HG03139 (cell line): ENCODE results near the gene GRIK3.

ENCODE experiments used
- ATAC-seq: cut with Tn5 transposase; IDR thresholded peaks from one replicate; pipeline ENCODE4 v1.9.1; 2021; ENCODE audit not compliant: unreplicated experiment

The GRIK3 gene

DNA sequence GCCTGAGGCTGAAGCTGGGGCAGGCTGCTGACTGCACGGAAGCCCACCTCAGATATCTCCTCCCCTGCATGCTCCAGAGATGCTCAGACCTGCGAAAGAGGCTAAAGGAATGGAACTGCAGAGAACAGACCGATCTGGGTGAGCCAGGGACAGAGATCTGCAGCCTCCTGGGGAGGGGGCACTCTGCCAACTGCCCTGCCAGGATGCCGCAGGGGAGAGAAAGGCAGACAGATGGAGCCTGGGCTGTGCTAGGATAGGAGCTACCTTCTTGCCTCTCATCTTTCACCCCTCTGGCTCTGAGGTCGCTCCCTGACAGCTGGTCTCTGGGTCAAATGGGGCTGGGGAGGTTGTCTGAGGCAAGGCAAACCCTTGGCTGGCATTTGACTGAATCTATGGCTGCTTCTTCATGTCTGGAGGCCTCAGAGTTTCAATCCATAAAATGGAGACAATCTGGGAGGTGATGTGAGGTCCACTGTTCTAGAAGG, 238.2 kb downstream of the GRIK3 start:
- ATAC-seq: no peak

DNA sequence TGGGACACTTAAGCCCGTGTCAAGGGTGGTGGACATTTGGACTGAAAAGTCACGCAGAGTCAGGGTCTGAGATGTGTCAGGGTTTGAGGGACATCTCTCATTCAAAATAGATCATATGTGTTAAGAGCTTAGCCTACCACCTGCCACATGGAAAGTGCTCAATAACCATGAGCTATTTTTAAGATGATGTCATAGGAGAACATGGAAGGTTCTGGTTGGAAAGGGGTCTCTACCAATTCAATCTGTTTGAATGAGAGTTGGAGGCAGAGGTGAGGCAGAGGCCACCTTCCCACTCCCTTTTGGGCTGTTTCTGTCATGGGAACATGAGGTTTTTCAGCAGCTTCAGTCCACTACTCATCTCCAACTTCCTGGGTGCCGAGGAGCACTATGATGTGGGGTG, 239.9 kb downstream of the GRIK3 start:
- no peak for ATAC-seq

DNA sequence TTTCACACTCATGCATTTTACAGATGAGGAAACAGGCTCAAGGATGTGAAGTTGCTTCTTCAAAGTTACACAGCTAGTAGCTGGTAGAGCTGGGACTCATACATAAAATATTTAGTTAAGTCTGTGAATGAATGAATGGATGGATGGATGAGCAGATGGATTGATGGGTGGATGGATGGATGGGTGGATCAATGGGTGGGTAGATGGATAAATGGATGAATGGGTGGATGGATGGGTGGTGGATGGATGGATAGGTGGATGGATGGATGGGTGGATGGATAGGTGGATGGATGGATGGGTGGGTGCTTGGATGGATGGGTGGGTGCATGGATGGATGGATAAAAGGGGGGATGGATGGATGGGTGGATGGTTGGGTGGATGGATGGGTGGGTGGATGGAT, 240.9 kb downstream of the GRIK3 start:
- ATAC-seq: no peak

DNA sequence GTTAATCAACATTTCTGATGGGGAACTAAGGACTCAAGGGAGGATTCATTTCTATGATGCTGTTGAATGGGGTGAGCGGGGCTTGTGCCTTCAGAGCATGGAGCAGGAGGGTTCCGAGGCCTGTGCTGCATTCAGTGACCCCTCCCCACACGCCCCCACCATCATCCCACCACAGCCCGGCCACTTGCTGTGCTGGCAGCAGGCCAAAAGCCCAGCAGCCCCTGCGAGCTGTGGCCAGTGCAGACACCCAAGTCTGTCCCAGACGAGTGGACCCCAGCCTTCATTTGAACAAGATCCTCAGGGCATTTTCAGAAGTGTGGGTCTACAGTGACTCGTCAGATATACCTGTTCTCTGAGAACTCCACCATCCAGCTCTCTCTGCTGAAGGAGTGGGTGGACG, 242.0 kb downstream of the GRIK3 start:
- ATAC-seq: no peak

DNA sequence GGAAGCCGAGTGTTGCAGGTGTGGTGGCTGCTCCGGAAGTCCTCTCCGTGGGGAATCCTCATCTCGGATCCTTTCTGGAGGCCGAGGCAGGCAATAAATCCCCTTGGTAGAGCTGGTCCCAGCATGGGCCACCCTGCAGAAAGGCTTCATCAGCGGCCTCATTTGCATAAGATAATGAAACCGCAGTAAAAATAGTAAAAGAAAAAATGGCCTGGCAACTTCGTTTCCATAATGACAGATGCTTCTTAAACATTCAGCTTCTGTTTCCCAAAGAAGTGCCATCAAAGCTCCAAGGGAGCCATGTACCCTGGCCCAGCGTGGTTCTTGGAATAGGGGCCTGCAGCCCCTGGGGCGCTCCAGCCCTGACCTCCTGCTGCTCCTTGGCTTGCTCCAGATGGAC, 244.1 kb downstream of the GRIK3 start:
- ATAC-seq: no peak

DNA sequence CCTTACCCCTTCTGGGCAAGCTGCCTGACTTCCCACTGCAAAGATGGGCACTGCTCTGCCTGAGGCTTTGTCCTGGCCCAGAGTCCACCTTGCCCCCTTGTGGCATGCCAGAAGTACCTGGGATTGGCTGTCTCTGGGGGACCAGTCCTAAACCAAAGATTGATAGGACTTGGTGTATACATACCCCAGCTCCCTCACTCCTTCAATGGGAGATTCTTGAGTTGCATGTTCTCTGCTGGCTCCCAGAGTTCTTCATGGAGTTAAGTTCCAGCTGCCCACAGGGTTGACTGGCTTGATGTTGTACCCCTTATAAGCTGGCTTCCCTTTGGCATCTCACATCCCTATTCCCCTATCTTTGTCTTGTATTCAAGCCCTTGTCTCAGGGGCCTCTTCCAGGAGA, 244.8 kb downstream of the GRIK3 start:
- ATAC-seq: no peak

DNA sequence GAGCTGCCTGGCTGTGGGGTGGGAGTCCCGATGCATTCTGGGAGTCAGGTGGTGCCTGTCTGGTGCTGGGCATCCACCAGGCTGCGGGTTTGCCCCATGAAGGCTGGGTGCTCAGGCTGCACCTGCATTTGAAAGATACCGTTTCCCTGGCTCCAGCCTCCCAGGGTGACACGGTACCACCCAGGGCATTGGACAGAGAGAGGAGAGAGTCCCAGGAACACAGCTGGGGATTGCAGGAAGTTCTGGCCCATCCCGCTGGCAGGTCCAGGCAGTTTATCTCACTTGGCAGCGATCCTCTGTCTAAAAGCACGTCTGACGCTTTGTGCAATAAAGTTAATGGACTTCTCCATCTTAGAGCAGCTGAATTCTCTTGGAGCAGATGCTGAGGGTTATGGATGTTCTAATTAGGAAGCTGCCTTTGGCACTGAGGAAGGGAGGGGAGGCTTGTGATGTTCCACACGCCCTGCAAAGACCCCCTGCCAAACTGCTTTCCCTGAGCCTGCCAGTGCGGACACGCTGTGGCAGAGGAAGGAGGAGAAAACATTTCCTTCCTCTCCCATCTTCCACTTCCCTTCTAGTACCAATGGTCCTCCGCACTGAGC, 246.9 kb downstream of the GRIK3 start:
- ATAC-seq: no peak

DNA sequence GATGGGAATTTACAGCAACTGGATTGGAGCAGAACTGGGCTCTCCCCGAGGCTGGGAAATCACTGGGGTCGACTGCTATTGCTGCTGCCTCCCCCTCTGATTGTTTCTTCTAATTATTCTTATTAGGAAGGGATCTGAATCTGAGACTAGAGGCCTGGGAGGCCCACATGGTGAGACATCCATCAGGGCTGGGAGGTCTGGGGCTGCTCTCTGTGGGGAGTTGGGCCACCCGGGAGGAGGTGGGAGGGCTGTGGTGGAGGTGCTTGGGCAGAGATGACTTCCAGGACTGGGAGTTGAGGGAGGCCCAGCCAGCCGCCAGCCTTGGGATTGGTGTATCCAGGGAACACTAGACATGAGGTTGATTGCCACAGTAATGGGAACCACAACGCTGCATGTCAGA, 247.9 kb downstream of the GRIK3 start:
- no peak for ATAC-seq

DNA sequence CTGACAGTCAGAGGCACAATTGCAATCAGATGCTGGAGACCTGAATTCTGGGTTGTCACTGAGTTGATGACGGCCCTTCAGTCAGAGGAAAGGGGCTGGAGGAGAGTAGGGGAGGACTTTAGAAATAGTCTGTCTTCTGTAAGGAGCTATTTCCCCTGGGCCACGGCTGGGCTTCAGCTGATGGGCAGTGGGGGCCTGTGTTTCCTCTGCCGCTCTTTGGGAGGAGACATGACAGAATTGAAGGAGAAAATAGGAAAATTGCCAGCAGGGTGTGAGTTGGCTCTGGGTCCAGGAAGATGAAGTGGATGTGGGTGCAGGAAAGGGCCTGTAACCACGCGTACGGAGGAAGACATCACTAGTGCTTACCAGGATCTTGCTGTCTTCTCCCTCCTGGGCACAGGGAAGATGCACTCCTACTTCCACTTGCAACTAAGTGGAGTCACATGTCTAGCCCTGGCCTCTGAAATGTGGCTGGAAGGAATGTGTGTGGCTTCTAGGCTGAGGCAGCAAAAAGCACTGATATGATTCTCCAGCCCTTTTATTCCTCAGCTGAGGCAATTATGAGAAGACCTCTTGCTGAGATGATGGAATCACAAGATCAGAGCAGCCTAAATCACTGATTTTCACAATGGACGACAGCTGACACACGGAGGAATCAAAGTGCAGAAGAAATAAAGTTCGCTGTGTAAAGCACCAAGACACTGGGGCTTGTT, 250.0 kb downstream of the GRIK3 start:
- no peak for ATAC-seq

DNA sequence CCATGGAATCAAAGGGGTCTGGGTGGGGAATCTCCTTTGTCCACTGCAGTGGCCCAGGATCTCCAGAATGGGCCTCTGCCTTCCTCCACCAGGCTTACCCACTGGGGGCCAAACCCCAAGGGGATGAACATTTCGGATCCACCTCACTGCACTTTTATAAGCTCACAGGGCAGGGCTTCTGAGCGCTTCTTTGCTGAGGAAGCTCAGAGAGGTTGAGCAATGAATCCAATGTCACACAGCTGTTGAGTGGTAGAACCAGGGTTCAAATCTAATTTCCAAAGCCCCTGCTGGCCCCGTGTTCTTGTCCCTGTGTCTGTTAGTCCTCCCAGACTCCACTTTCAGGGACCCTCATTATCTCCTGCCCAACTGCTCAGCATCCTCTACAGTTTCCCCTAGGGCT, 250.8 kb downstream of the GRIK3 start:
- no peak for ATAC-seq

DNA sequence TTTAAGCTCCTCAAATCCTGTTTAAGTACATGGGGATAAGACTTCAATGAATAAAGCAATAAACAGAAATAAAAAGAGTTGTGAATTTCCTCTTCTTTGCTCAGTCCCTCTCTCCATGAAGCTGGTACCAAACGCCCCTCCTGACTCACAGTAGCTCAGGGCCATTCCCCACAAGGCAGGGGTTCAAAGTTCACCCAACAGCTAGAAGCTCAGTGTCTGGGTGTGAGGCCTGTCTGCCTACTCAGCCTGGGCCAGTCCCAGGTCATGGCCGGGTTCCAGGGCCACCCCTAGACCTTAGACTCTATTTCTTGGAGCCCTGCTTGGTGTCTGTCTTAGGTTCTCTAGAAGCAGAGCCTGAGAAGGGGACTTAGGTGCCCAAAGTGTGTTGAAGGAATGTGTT, 251.5 kb downstream of the GRIK3 start:
- ATAC-seq: no peak

DNA sequence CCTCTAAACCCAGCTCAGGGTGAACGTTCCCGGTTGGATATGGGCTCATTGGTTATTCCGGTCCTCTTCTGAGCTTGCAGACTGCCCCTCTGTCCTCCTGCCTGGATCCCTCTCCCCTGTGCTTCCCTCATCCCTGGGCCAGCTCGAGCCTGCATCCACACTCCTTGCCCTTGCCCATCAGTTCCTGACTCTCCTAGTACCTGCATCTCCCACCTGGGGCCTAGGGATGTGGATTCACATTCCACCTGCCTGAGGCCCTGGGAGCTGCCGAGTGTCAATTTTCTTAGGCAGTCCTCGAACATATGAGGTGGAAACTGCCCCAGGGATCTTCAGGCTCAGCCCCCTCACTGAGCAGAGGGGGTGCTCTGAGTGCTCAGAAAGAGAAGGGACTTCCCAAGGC, 252.2 kb downstream of the GRIK3 start:
- ATAC-seq: no peak

DNA sequence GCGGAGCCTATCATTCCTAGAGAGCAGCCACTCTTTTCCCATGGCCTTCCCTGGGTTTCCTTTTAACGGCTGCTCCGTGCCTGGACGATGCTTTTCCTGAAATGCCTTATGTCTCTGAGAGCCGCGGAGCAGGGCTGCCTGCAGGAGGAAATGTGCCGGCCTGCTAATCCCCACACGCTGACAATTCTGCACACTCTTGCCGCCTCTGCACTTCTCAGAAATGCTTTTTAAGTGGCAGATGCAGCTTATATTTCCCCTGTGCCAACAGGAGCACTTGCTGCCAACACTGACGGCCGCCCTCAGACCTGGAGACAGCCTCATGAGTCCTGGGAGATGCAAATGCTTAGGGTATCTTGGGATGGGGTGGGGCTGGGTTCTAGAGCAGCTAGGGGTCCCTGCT, 253.2 kb downstream of the GRIK3 start:
- ATAC-seq: no peak

DNA sequence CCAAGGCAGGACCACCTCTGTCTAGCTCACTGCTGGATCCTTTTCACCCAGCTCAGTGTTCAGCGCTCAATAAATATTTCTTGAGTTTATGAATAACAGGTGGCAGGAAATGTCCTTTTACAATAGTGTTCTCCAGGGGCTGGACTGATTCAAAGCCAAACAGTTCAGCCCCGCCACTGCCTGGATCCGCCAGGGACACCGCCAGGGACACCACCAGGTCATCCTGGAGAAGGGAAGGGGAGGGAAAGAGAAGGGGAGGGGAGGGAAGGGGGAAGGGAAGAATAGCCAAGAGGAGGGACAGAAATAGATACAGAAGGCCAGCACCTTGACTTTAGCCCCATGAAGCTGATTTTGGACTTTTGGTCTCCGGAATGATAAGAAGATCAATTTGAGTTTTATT, 255.6 kb downstream of the GRIK3 start:
- no peak for ATAC-seq

DNA sequence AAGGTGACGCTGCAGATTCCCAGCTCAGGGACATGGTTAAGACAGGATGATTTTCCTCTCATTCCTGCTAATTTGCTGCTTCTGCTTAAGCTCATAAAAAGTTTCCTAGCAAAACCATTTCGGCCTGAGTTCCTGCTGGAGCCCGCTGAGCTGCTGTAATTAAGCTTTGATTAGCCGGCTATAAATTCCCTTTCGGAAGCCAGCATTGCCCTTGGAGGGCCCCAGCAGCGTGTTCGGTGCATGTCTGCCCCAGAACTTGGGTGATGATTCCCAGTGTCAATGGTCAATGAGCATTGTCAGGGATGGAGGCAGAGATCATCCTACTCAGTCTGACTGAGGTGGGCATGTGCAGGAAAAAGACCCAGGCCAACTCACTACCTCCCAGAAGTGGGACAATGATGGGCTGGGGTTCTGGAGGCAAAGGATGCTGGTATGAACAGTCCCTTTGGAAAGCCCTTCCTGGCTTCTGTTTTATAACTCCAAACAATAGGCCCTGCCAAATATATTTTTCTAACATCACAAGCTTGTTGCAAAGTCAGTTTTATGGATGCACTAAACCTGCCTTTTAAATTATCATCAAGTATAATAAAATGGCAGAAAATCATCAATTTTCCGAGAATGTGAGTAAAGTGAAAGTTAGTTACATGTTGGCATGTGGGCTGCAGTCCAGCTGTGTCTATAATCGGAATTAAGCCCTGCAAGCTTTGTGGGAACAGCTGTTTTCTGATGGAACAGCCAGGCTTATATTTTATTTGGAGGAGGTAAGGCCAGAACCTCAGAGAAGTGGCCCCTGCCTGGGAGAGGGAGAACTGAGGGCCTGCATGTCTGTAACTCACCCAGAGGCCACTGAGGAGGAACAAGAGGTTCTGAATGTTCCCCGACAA, 257.1 kb downstream of the GRIK3 start:
- ATAC-seq: no peak

DNA sequence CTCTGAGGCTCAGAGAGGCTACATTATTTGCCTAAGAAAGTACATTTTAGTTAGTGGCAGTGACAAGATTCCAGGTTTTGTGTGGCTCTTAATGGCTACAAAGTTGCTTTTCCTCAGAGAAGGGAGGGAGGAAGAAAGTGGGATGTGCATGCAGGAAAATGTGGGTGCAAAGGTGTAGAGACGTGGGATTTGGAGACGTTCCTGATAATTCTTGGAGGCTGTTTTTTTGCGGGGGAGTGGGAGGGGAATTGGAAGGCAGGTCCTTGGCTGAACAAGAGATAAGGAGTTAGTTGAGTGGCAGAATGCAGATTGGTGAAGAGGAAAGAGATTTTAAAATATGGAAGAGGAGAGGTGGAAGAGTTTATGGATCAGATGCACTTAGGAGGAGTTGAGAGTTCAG, 258.1 kb downstream of the GRIK3 start:
- no peak for ATAC-seq

DNA sequence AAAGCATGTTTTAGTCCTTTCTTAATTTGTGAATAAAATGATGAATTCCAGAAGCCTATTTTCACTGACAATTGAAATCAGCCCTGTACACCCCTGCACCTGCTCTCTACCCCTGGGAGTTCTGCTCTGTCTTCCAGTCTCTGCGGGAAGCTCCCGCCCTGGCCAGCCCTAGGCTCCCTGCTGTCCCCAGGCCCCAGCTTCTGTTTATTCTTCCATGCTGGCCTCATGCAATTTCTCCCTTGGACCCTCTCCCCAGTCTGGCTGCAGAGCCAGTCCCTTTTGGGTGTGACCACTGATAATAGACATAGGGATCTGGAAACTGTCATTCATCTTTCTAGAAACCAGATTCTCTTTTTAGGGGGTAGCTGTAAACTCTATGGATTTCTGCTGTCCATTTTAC, 258.6 kb downstream of the GRIK3 start:
- ATAC-seq: no peak

DNA sequence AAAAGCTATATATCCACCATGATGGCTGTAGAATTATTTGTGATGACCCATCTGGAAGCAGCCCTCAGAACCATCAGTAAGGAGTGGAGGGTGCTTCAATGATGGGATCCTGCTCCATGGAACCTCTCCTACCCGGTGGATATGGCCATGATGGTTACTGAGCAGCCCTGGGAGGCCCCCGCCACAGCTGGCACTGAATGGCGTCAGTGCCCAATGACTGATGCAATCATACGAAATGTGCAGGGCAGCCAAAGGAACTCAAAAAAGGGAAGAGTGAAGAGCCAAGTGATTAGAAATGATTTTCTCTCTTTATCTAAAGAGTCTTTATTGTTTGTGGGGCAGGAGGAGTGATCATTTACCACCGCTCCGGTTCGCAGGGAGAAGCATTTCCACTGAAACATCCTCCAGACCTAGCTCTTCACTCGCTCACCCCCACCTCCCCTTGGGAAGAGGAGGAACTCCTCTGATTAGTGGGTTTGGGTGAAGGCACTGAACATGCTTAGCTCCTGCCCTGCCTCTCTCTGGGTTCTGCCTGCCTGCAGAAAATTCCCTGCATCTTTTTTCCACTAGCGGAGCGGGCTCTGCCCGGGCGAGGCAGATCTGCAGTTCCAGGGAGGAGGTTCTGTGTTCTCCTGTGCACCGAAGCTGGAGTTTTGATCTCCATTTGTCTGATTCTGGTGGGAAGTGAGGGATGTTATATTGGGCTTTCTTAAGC, 260.3 kb downstream of the GRIK3 start:
- ATAC-seq: no peak

DNA sequence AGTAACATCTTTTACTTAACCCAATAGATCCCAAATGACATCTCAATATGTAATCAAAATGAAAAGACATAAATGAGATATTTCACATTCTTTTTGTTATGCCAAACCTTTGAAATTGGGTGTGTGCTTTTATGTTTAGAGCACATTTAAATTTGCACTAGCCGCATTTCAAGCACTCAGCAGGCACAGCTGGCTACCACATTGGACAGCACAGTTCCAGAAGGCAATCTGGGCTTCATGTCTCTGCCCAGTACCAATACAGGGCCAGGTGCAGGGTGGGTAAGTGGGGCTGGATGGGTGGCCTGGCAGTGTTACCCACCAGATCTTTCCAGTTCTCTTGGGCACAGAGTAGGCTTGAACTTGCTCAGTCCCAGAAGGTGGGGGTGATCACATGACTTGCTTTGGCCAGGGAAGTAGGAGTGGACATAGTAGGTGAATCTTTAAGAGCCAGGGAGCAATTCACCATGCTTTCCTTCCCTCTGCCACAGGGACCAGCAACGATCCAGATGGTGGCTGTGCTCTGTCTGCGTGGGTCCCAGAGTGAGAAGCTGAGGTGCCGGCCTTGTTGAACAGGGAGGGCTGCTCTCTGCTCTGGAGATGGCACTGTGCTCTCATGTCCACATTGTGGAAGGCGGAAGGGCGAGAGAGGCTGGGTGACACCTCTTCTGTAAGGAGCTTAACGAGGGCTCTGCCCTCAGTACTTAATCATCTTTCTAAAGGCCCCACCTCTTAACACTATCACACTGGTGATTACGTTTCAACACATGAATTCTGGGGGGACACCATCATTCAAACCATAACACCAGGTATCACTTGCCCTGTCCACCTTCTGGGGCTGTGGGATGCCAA, 261.4 kb downstream of the GRIK3 start:
- ATAC-seq: no peak

DNA sequence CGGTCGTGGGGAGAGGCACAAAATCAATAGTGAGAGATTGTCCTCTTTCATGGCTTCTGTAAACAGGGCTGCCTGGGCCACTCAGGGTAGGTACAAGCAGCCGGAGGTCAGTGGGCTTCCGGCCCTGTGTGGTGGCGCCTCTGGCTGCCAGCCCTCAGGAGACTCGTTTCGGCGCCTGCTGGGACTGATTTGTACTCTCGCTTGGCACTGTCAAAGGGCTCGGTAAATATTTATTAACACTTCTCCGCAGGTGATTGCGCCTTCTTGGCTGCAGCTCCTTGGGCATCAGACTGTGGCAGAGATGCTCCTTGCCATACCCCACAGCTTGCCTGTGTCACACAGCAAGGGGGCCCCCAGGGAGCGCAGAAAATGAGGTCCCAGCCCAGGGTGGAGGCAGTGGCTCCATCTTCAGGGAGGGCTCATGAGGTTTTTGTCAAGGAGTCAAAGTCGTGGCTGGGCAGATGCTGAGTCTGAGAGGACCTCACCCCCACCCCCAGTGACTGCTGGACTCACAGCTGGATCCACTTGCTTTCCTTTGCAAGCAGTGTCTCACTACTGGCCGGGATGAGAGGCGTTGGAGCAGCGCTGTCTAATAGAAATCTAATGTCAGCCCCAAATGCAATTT, 262.5 kb downstream of the GRIK3 start:
- ATAC-seq: no peak
